HL-60 (cell line): Measurements from ENCODE around the gene TAC3.

ENCODE experiments used
- CTCF ChIP-seq: IDR thresholded peaks from one replicate; pipeline ENCODE4 v1.5.1; 2011; ENCODE audit warnings: low read length, control low read depth, inconsistent platforms; ENCODE audit not compliant: insufficient read depth
- GABPA ChIP-seq: IDR thresholded peaks from 2 replicates; pipeline ENCODE4 v1.6.1; 2012; ENCODE audit warnings: low read depth
- POLR2AphosphoS5 ChIP-seq: IDR thresholded peaks from 2 replicates; pipeline ENCODE4 v1.6.1; 2012; ENCODE audit warnings: low read depth

- no peak for TF ChIP-seq CTCF
- TF ChIP-seq POLR2AphosphoS5: no peak
- TF ChIP-seq GABPA: no peak
Measured at GRCh38 chr12:56998981-56999380, 17.3 kb downstream of the TAC3 start.
